Left lung (tissue), 10 donors: Measurements from ENCODE around the gene SYPL1. TPM values are rescaled to one million over a fixed set of nuclear protein-coding genes. Genes with fewer than 3 reads are reported as not detected.

ENCODE experiments used
- ATAC-seq: fragments of 200-7000 bp; cut with Tn5 transposase; one replicate; pipeline ENCODE4 v1.9.1; 2020; ENCODE audit warnings: moderate library complexity
- DNase-seq, 4 donors: peaks; one replicate each; pipeline ENCODE4 v3.0.0-alpha.2; 2013 to 2020
- H3K27ac ChIP-seq, 2 donors: fragments of 200-600 bp; sonication (generic) in 1 of 2; one replicate each; pipeline versions ENCODE4 v1.5.0 to v1.8.0; 2020 to 2021
- H3K27me3 ChIP-seq, 2 donors: fragments of 200-600 bp; sonication (generic) in 1 of 2; one replicate each; pipeline versions ENCODE4 v1.5.0 to v1.8.0; 2020 to 2021
- H3K36me3 ChIP-seq, 2 donors: fragments of 200-600 bp; sonication (generic) in 1 of 2; one replicate each; pipeline versions ENCODE4 v1.5.0 to v1.8.0; 2020 to 2021
- H3K4me1 ChIP-seq, 2 donors: fragments of 200-600 bp; one replicate each; pipeline ENCODE4 v1.8.0; 2021
- H3K4me3 ChIP-seq, 2 donors: fragments of 200-600 bp; sonication (generic) in 1 of 2; one replicate each; pipeline versions ENCODE4 v1.5.0 to v1.8.0; 2020 to 2021; ENCODE audit warnings: mild to moderate bottlenecking in 1 of 2
- H3K9me3 ChIP-seq, 2 donors: fragments of 200-600 bp; sonication (generic) in 1 of 2; one replicate each; pipeline versions ENCODE4 v1.5.0 to v1.8.0; 2020 to 2021
- intact Hi-C, 2 donors: fragments of 100-400 bp; cut with DNase I; formaldehyde crosslinking; loops; one replicate each; pipeline versions ENCODE4 v1.11.2 to v1.14.2; 2022
- polyA plus RNA-seq, 6 donors: library from polyadenylated mRNA; unstranded; fragments of 120-200 nt; gene quantifications; one replicate each; pipeline ENCODE4 v1.2.1, GENCODE V29; 2013; ENCODE audit not compliant: insufficient read length in 6 of 6
- total RNA-seq, 2 donors: library from RNA; stranded (reverse); fragmentation: NEBNext Ultra II Directional; extraction: Animal tissue kit (Norgen Biotek cat#: 25700); gene quantifications; one replicate each; pipeline ENCODE4 v1.2.1, GENCODE V29; 2021
- TF ChIP-seq, protein P1 (sequence below), 2 donors: fragments of 200-600 bp; sonication (generic) in 1 of 2; IDR thresholded peaks; one replicate each; pipeline versions ENCODE4 v1.5.0 to v1.8.0; 2021; ENCODE audit warnings: antibody characterized with exemption in 2 of 2
- donor health status: DM: no; HTN: yes; CAD: no.
- donor health status: DM: no; HTN: no; CAD: no.

SYPL1 gene
- total and polyA plus RNA-seq, 8 donors: 81.9 to 121 (median 110) TPM

DNA sequence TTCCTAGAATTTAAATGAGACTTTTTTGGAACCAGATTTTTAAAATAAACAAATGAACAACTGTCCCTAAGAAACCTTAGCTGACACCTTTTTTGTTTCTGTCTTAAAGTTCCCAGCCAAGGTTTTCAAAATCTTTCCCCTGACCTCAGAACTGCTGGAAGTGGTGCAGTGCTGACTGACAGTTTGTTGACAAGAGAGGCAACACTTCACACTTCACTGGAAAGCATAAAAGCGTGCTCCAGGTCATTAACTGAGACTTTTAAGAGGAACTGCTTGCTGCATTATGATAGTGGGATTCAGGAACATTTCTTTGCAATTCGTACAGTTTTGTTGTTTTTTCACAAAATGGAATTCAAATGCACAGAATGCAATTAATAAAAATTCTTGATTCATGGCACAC lies 36.2 kb downstream of the SYPL1 start:
- intact Hi-C loops: no loop called here
- no peak overlapping the region for H3K27ac ChIP-seq
- TF ChIP-seq, protein P1, sequence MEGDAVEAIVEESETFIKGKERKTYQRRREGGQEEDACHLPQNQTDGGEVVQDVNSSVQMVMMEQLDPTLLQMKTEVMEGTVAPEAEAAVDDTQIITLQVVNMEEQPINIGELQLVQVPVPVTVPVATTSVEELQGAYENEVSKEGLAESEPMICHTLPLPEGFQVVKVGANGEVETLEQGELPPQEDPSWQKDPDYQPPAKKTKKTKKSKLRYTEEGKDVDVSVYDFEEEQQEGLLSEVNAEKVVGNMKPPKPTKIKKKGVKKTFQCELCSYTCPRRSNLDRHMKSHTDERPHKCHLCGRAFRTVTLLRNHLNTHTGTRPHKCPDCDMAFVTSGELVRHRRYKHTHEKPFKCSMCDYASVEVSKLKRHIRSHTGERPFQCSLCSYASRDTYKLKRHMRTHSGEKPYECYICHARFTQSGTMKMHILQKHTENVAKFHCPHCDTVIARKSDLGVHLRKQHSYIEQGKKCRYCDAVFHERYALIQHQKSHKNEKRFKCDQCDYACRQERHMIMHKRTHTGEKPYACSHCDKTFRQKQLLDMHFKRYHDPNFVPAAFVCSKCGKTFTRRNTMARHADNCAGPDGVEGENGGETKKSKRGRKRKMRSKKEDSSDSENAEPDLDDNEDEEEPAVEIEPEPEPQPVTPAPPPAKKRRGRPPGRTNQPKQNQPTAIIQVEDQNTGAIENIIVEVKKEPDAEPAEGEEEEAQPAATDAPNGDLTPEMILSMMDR (IDR thresholded peaks at IDR 0.05): no peak
- peaks cover 16 to 25% of the 10 kb centered on the region in 2 donors for H3K4me1 ChIP-seq
- H3K9me3 ChIP-seq: no peaks in the 10 kb centered on the region
- no peaks in the 10 kb centered on the region for H3K27me3 ChIP-seq
- no peak for DNase-seq
- H3K36me3 ChIP-seq: no peaks in the 10 kb centered on the region
- H3K4me3 ChIP-seq: no peak overlapping the region
- peak; percentile 25 for ATAC-seq

DNA sequence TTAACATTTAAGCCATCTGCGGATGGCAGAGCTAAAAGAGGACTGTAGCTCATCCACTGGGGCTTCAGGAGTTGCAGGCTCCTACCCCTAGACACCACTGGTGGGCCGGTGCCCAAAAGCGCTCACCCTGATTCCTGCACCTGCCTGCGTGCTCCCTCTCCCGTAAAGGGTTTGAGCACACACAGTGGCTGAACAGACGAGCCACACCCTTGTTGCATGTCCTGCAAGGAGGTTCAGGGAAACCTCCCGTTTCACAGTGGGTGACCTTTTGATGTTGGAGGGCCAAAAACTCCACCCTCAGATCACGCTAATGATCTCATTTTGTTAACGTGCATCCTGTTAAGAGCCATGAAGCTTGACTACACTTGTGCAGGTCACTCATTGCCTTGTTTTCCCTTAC lies 37.9 kb downstream of the SYPL1 start:
- TF ChIP-seq, protein P1 (IDR thresholded peaks at IDR 0.05): no peak
- no peaks in the 10 kb centered on the region for H3K27me3 ChIP-seq
- peaks cover 12 to 32% of the 10 kb centered on the region in 2 donors for H3K4me1 ChIP-seq
- no peak overlapping the region for H3K27ac ChIP-seq
- ATAC-seq (no peak), DNase-seq (peak in 1 of 4 donors; percentile 49)
- no peaks in the 10 kb centered on the region for H3K36me3 ChIP-seq
- intact Hi-C loops: no loop called here
- no peaks in the 10 kb centered on the region for H3K9me3 ChIP-seq
- H3K4me3 ChIP-seq: no peak overlapping the region

DNA sequence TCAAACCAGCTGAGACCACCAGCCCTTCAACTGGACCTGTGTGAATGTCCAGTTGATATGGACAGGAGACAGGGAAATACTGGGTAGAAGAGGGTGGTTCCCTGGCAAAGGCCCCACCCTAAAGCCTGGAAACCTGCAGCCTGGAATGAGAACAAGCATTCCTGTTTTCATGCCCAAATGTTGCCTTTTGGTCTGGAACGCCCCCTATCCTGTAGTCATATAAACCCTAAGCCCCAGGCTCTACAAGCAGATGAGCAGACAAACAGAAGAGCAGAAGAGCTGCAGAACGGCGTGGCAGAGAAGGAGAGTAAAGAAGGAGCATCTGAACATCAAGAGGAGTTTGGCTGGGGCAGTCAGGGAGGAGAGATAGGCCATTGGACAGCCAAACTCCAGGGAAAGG lies 38.4 kb downstream of the SYPL1 start:
- ATAC-seq (no peak), DNase-seq (no peak)
- peaks cover 12 to 32% of the 10 kb centered on the region in 2 donors for H3K4me1 ChIP-seq
- no peak overlapping the region for H3K4me3 ChIP-seq
- H3K36me3 ChIP-seq: no peaks in the 10 kb centered on the region
- no peaks in the 10 kb centered on the region for H3K9me3 ChIP-seq
- TF ChIP-seq, protein P1 (IDR thresholded peaks at IDR 0.05): no peak
- no peak overlapping the region for H3K27ac ChIP-seq
- H3K27me3 ChIP-seq: no peaks in the 10 kb centered on the region
- intact Hi-C loops: no loop called here

DNA sequence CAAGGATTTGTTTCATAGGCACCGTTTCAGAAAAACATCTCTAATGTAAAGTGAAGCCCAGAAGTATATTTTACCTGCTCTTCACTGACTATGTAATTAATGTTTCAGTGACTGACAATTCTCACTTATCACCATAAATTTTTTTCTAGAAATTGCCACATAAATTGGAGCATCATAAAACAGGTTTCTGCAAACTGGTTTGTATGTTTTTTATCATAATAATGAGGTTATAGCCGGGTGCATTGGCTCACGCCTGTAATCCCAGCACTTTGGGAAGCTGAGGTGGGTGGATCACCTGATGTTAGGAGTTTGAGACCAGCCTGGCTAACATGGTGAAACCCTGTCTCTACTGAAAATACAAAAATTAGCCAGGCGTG lies 39.4 kb downstream of the SYPL1 start:
- intact Hi-C loops: no loop called here
- no peaks in the 10 kb centered on the region for H3K9me3 ChIP-seq
- DNase-seq (no peak), ATAC-seq (no peak)
- no peaks in the 10 kb centered on the region for H3K36me3 ChIP-seq
- no peak overlapping the region for H3K4me3 ChIP-seq
- TF ChIP-seq, protein P1 (IDR thresholded peaks at IDR 0.05): no peak
- H3K27me3 ChIP-seq: no peaks in the 10 kb centered on the region
- H3K4me1 ChIP-seq: peaks cover 12 to 32% of the 10 kb centered on the region in 2 donors
- H3K27ac ChIP-seq: peak overlapping the region in 1 of 2 donors; percentile 70

DNA sequence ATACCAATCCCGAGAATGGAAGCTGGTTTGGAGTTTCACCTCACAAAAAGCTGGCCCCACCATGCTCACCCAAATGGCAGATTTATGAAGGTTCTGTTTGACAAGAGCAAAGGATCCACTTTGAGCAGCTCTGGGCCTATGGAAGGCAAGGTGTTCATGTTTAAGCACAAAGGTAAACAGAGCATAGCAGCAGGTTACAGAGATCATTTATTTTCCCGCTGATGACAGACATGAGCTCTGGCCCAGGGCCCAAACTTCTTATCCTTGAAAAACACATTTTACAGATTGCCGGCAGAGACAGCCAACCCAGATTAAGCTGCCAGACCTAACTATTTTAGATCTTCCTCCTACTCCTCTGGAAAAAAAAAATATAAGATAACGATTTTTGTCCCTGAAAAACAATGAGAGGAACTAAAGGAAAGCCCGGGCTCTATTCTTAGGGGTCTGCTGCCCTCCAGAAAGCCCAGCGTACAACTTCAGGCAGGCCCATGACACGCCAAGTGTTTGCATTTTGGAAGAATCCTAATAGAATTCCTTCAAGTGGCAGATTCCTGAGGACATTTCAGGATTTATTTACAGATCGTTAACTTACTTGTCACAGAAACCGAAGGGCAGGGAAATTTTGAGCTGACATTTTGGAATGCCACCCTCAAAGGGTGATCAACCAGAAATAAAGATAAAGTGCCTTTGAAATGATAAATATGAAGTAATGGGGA lies 40.0 kb downstream of the SYPL1 start:
- TF ChIP-seq, protein P1 (IDR thresholded peaks at IDR 0.05): no peak
- H3K4me1 ChIP-seq: peaks cover 12 to 32% of the 10 kb centered on the region in 2 donors
- DNase-seq: peak in 1 of 4 donors; percentile 61
- peak overlapping the region; percentile 70 to 76 for H3K27ac ChIP-seq
- no peaks in the 10 kb centered on the region for H3K9me3 ChIP-seq
- no peak overlapping the region for H3K4me3 ChIP-seq
- no peaks in the 10 kb centered on the region for H3K36me3 ChIP-seq
- peak; percentile 60 for ATAC-seq
- H3K27me3 ChIP-seq: no peaks in the 10 kb centered on the region
- intact Hi-C loops: no loop called here
